Gastrocnemius medialis (tissue), 4 donors: ENCODE data around the gene KPNA3.

Source experiments
- POLR2A ChIP-seq, 2 donors: fragments of 450-650 bp; IDR thresholded peaks; one replicate each; pipeline ENCODE4 v1.6.1; 2017; ENCODE audit warnings: antibody characterized with exemption in 2 of 2, mild to moderate bottlenecking in 2 of 2, moderate library complexity in 2 of 2
- TF ChIP-seq, protein P1 (sequence below), 5 experiments: fragments of 450-650 bp in 3 of 5; fragments of 200-600 bp in 2 of 5; sonication (generic) in 2 of 5; IDR thresholded peaks in 4 of 5; conservative IDR thresholded peaks in 1 of 5; 1 replicate in 4 of 5; 2 replicates in 1 of 5; pipeline ENCODE4 v1.5.1; 2016 to 2019; ENCODE audit warnings: antibody characterized with exemption in 5 of 5, mild to moderate bottlenecking in 3 of 5, moderate library complexity in 3 of 5

DNA sequence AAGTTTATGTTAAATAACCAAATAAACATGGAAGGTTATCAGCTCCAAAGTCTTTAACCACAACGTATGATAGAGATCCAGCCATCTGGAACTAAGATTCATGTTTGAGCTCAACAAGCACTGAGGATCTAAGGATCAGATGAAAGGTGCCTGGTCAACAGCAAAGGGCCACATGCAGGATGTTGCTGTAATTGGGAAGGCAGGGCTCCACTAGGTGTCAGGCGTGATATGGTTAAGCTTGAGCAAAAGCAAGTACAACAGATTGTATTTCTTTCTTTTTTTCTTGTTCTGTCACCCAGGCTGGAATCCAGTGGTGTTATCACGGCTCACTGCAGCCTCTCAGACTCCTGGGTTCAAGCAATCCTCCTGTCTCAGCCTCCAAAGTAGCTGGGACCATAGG is 113.2 kb downstream of the KPNA3 start:
- TF ChIP-seq, protein P1, sequence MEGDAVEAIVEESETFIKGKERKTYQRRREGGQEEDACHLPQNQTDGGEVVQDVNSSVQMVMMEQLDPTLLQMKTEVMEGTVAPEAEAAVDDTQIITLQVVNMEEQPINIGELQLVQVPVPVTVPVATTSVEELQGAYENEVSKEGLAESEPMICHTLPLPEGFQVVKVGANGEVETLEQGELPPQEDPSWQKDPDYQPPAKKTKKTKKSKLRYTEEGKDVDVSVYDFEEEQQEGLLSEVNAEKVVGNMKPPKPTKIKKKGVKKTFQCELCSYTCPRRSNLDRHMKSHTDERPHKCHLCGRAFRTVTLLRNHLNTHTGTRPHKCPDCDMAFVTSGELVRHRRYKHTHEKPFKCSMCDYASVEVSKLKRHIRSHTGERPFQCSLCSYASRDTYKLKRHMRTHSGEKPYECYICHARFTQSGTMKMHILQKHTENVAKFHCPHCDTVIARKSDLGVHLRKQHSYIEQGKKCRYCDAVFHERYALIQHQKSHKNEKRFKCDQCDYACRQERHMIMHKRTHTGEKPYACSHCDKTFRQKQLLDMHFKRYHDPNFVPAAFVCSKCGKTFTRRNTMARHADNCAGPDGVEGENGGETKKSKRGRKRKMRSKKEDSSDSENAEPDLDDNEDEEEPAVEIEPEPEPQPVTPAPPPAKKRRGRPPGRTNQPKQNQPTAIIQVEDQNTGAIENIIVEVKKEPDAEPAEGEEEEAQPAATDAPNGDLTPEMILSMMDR (IDR thresholded peaks at IDR 0.05 in 4 of 5, conservative IDR thresholded peaks at IDR 0.05 in 1 of 5): no peak
- TF ChIP-seq POLR2A (IDR thresholded peaks at IDR 0.05): no peak
